GM23248 (cell line): ENCODE results near the gene SNRNP70. TPM values are rescaled to one million over a fixed set of nuclear protein-coding genes. Genes with fewer than 3 reads are reported as not detected.

ENCODE experiments used
- DNase-seq: peaks from one replicate; pipeline ENCODE4 v3.0.0-alpha.2; 2015
- H2AFZ ChIP-seq: fragments of 200-600 bp; sonication (generic); 2 replicates; pipeline ENCODE4 v1.6.1; 2016; ENCODE audit warnings: antibody characterized with exemption
- H3F3A ChIP-seq: fragments of 200-600 bp; sonication (generic); 2 replicates; pipeline ENCODE4 v1.6.1; 2016; ENCODE audit warnings: mild to moderate bottlenecking, antibody characterized with exemption, mixed run types; ENCODE audit not compliant: insufficient read depth
- H3K27ac ChIP-seq: fragments of 200-600 bp; sonication (generic); 2 replicates; pipeline ENCODE4 v1.5.1; 2016; ENCODE audit warnings: mild to moderate bottlenecking
- H3K27me3 ChIP-seq: fragments of 200-600 bp; sonication (generic); replicated peaks from 2 replicates; pipeline ENCODE4 v1.6.1; 2016; ENCODE audit warnings: mild to moderate bottlenecking; ENCODE audit not compliant: insufficient read depth
- H3K36me3 ChIP-seq: fragments of 200-600 bp; sonication (generic); 2 replicates; pipeline ENCODE4 v1.6.1; 2016; ENCODE audit warnings: low read depth, mild to moderate bottlenecking
- H3K4me1 ChIP-seq: fragments of 200-600 bp; sonication (generic); 2 replicates; pipeline ENCODE4 v1.6.1; 2016; ENCODE audit warnings: mild to moderate bottlenecking; ENCODE audit not compliant: insufficient read depth
- H3K4me2 ChIP-seq: fragments of 200-600 bp; sonication (generic); one replicate; pipeline ENCODE4 v1.6.1; 2016; ENCODE audit warnings: mild to moderate bottlenecking; ENCODE audit not compliant: unreplicated experiment
- H3K4me3 ChIP-seq: fragments of 200-600 bp; sonication (generic); 2 replicates; pipeline ENCODE4 v1.5.1; 2016; ENCODE audit warnings: mild to moderate bottlenecking
- H3K79me2 ChIP-seq: fragments of 200-600 bp; sonication (generic); 2 replicates; pipeline ENCODE4 v1.6.1; 2016; ENCODE audit warnings: mild to moderate bottlenecking; ENCODE audit not compliant: insufficient read depth
- H3K9ac ChIP-seq: fragments of 200-600 bp; sonication (generic); 2 replicates; pipeline ENCODE4 v1.6.1; 2016; ENCODE audit warnings: mild to moderate bottlenecking
- H3K9me2 ChIP-seq: fragments of 200-600 bp; sonication (generic); 2 replicates; pipeline ENCODE4 v1.6.1; 2016; ENCODE audit warnings: mixed run types, mild to moderate bottlenecking, moderate library complexity; ENCODE audit not compliant: insufficient read depth
- H3K9me3 ChIP-seq: fragments of 200-600 bp; sonication (generic); one replicate; pipeline ENCODE4 v1.6.1; 2017; ENCODE audit warnings: low read depth
- H4K20me1 ChIP-seq: fragments of 200-600 bp; sonication (generic); 2 replicates; pipeline ENCODE4 v1.6.0; 2016; ENCODE audit not compliant: insufficient read depth
- EZH2 ChIP-seq: fragments of 200-600 bp; sonication (generic); IDR thresholded peaks from 2 replicates; pipeline ENCODE4 v1.6.1; 2018; ENCODE audit warnings: antibody characterized with exemption, mild to moderate bottlenecking; ENCODE audit not compliant: insufficient read depth, poor library complexity, severe bottlenecking
- EZH2phosphoT487 ChIP-seq: fragments of 200-600 bp; sonication (generic); IDR thresholded peaks from 2 replicates; pipeline ENCODE4 v1.6.1; 2018; ENCODE audit warnings: antibody characterized with exemption, moderate library complexity, mild to moderate bottlenecking, low read depth; ENCODE audit not compliant: insufficient read depth
- WGBS, 2 experiments: methylation state at CpG; one replicate each; pipeline ENCODE4 v1.1.6; 2015 to 2017; ENCODE audit warnings: low lambda C conversion rate in 2 of 2, low coverage in 1 of 2; ENCODE audit errors: missing lambda C conversion rate in 2 of 2; 5-methylcytosine and 5-hydroxymethylcytosine counted together
- in situ Hi-C: fragments of 300-500 bp; cut with MboI; formaldehyde crosslinking; loops from 2 replicates; pipeline ENCODE4 v1.15.0; 2020
- polyA plus RNA-seq: library from polyadenylated mRNA; unstranded; fragments of >200 nt; fragmentation: Nextera tagmentation; extraction: Ambion mirVana; gene quantifications from 2 replicates; pipeline ENCODE4 v1.2.1, GENCODE V29; 2016
- total RNA-seq: library from RNA; depleted of rRNA; stranded (reverse); fragments of >200 nt; shearing (Covaris generic); gene quantifications from 2 replicates; pipeline ENCODE4 v1.2.3, GENCODE V29; 2014

Gene SNRNP70
- total and polyA plus RNA-seq, 2 experiments from 2014 or later: 104 to 146 TPM

GRCh38 chr19:49128545-49129237, 43.4 kb downstream of the SNRNP70 start:
- no peaks in the 10 kb centered on the region for H3K9me3 ChIP-seq
- H3K9ac ChIP-seq: no peak overlapping the region
- H3K9me2 ChIP-seq: no peaks in the 10 kb centered on the region
- no peak for DNase-seq
- in situ Hi-C loops: no loop called here
- H3K27me3 ChIP-seq: no peaks in the 10 kb centered on the region; the same call in 1 of the 2 replicates
- peak overlapping the region; percentile 64 for H3K4me3 ChIP-seq
- H3K4me2 ChIP-seq: peak overlapping the region; percentile 48
- 0 out of 2 replicates have a peak, but pooled peaks cover 4% of the 10 kb centered on the region for H3F3A ChIP-seq
- TF ChIP-seq EZH2 (no peak), EZH2phosphoT487 (no peak)
- H2AFZ ChIP-seq: peak overlapping the region; percentile 69
- 62 to 77% methylated on average over 14 to 15 of the region's 15 CpGs for WGBS, 2 experiments
- no peaks in the 10 kb centered on the region for H3K36me3 ChIP-seq
- no peaks in the 10 kb centered on the region for H3K79me2 ChIP-seq
- no peaks in the 10 kb centered on the region for H4K20me1 ChIP-seq
- no peak overlapping the region for H3K27ac ChIP-seq
- no peaks in the 10 kb centered on the region for H3K4me1 ChIP-seq

- in situ Hi-C loops: no loop called here
Measured at GRCh38 chr19:49129238-49129583, 44.0 kb downstream of the SNRNP70 start.

GRCh38 chr19:49130325-49130724, 45.1 kb downstream of the SNRNP70 start:
- H3K9me3 ChIP-seq: no peaks in the 10 kb centered on the region
- no peaks in the 10 kb centered on the region for H4K20me1 ChIP-seq
- H3K4me1 ChIP-seq: no peaks in the 10 kb centered on the region
- no peaks in the 10 kb centered on the region for H3K79me2 ChIP-seq
- WGBS, 2 experiments: 91 to 92% methylated on average over 23 to 24 of the region's 24 CpGs
- no peak overlapping the region for H3K27ac ChIP-seq
- TF ChIP-seq EZH2 (no peak), EZH2phosphoT487 (no peak)
- no peak for DNase-seq
- H3K27me3 ChIP-seq: no peaks in the 10 kb centered on the region; the same call in 1 of the 2 replicates
- no peaks in the 10 kb centered on the region for H3K36me3 ChIP-seq
- no peak overlapping the region for H2AFZ ChIP-seq
- no peak overlapping the region for H3K4me3 ChIP-seq
- H3K4me2 ChIP-seq: no peak overlapping the region
- no peak overlapping the region for H3K9ac ChIP-seq
- H3K9me2 ChIP-seq: no peaks in the 10 kb centered on the region
- in situ Hi-C loops: no loop called here
- 0 out of 2 replicates have a peak, but pooled peaks cover 4% of the 10 kb centered on the region for H3F3A ChIP-seq

More at GRCh38 chr19:49129238-49129583, 44.0 kb downstream of the SNRNP70 start:
- H3K9me2 ChIP-seq: no peaks in the 10 kb centered on the region
- H2AFZ ChIP-seq: no peak overlapping the region
- H3K4me3 ChIP-seq: no peak overlapping the region
- no peak overlapping the region for H3K9ac ChIP-seq
- no peaks in the 10 kb centered on the region for H3K36me3 ChIP-seq
- H3K4me2 ChIP-seq: no peak overlapping the region
- no peaks in the 10 kb centered on the region; the same call in 1 of the 2 replicates for H3K27me3 ChIP-seq
- no peaks in the 10 kb centered on the region for H3K4me1 ChIP-seq
- no peaks in the 10 kb centered on the region for H3K9me3 ChIP-seq
- H3K79me2 ChIP-seq: no peaks in the 10 kb centered on the region
- no peak overlapping the region for H3K27ac ChIP-seq
- no peak for DNase-seq
- 65 to 75% methylated on average over 13 to 16 of the region's 16 CpGs for WGBS, 2 experiments
- no peaks in the 10 kb centered on the region for H4K20me1 ChIP-seq
- 0 out of 2 replicates have a peak, but pooled peaks cover 4% of the 10 kb centered on the region for H3F3A ChIP-seq
- no peak for TF ChIP-seq EZH2phosphoT487
- TF ChIP-seq EZH2: no peak

- Histone ChIP-seq H3K9me3 (no peaks in the 10 kb centered on the region), H3K4me1 (no peaks in the 10 kb centered on the region), H3K9me2 (no peaks in the 10 kb centered on the region), H3F3A (0 out of 2 replicates have a peak, but pooled peaks cover 4% of the 10 kb centered on the region), H3K4me3 (no peak overlapping the region), H3K79me2 (no peaks in the 10 kb centered on the region), H3K9ac (no peak overlapping the region), H4K20me1 (no peaks in the 10 kb centered on the region), H3K27me3 (no peaks in the 10 kb centered on the region), H2AFZ (no peak overlapping the region), H3K4me2 (no peak overlapping the region), H3K27ac (no peak overlapping the region), H3K36me3 (no peaks in the 10 kb centered on the region)
- no peak for TF ChIP-seq EZH2
- TF ChIP-seq EZH2phosphoT487: no peak
- in situ Hi-C loops: no loop called here
- no peak for DNase-seq
- WGBS, 2 experiments: 54 to 76% methylated on average over 15 to 49 of the region's 49 CpGs
Measured at GRCh38 chr19:49132974-49133609, 47.8 kb downstream of the SNRNP70 start.
